Thoracic aorta (tissue), 2 donors: Measurements from ENCODE around the gene NSUN6. TPM values are rescaled to one million over a fixed set of nuclear protein-coding genes. Genes with fewer than 3 reads are reported as not detected.
"Not testable (repeated sequence)": the region's sequence is repeated elsewhere in the genome, so short reads cannot be mapped to it uniquely, and the experiment has no call there.

Source experiments
- ATAC-seq: fragments of 150-250 bp; one replicate; pipeline ENCODE4 v1.8.0; 2017; ENCODE audit warnings: low read depth; ENCODE audit not compliant: insufficient number of reproducible peaks, low FRiP score
- DNase-seq: peaks from one replicate; pipeline ENCODE4 v3.0.0-alpha.2; 2020; ENCODE audit warnings: low spot score
- H3K27ac ChIP-seq, 2 donors: fragments of 200-600 bp; sonication (generic); 1 replicate in 1 of 2; 2 replicates in 1 of 2; pipeline ENCODE4 v1.5.1; 2016; ENCODE audit warnings: mild to moderate bottlenecking in 2 of 2, moderate library complexity in 2 of 2
- H3K27me3 ChIP-seq: fragments of 200-600 bp; sonication (generic); replicated peaks from 2 replicates; pipeline ENCODE4 v1.6.0; 2016; ENCODE audit warnings: mild to moderate bottlenecking; ENCODE audit not compliant: insufficient read depth
- H3K36me3 ChIP-seq: fragments of 200-600 bp; sonication (generic); one replicate; pipeline ENCODE4 v1.5.1; 2016
- H3K4me1 ChIP-seq, 2 donors: fragments of 200-600 bp; sonication (generic); 1 replicate in 1 of 2; 2 replicates in 1 of 2; pipeline versions ENCODE4 v1.5.1 to v1.6.0; 2016; ENCODE audit warnings: low read depth in 2 of 2, mild to moderate bottlenecking in 1 of 2; ENCODE audit not compliant: control insufficient read depth in 1 of 2
- H3K4me3 ChIP-seq: fragments of 200-600 bp; sonication (generic); 2 replicates; pipeline ENCODE4 v1.5.1; 2016; ENCODE audit warnings: mild to moderate bottlenecking
- H3K9me3 ChIP-seq: fragments of 200-600 bp; sonication (generic); 2 replicates; pipeline ENCODE4 v1.5.1; 2016
- total RNA-seq, 2 donors: library from RNA; depleted of rRNA; stranded (reverse); fragments of >200 nt; gene quantifications; one replicate each; pipeline versions ENCODE4 v1.1.0 to v1.2.3, GENCODE V29; 2016
- TF ChIP-seq, protein P1 (sequence below): fragments of 200-600 bp; sonication (generic); IDR thresholded peaks from one replicate; pipeline ENCODE4 v1.5.1; 2019; ENCODE audit warnings: antibody characterized with exemption

NSUN6 gene
- total RNA-seq, 2 donors from 2014 or later: 12.7 to 19.8 TPM

GRCh38 chr10:18625886-18626285 is 25.5 kb downstream of the NSUN6 start:
- Histone ChIP-seq H3K4me1 (peaks cover 3 to 9% of the 10 kb centered on the region in 2 donors), H3K27me3 (no peaks in the 10 kb centered on the region), H3K27ac (no peak overlapping the region), H3K9me3 (no peaks in the 10 kb centered on the region), H3K4me3 (no peak overlapping the region), H3K36me3 (no peaks in the 10 kb centered on the region)
- ATAC-seq: no peak
- TF ChIP-seq, protein P1, sequence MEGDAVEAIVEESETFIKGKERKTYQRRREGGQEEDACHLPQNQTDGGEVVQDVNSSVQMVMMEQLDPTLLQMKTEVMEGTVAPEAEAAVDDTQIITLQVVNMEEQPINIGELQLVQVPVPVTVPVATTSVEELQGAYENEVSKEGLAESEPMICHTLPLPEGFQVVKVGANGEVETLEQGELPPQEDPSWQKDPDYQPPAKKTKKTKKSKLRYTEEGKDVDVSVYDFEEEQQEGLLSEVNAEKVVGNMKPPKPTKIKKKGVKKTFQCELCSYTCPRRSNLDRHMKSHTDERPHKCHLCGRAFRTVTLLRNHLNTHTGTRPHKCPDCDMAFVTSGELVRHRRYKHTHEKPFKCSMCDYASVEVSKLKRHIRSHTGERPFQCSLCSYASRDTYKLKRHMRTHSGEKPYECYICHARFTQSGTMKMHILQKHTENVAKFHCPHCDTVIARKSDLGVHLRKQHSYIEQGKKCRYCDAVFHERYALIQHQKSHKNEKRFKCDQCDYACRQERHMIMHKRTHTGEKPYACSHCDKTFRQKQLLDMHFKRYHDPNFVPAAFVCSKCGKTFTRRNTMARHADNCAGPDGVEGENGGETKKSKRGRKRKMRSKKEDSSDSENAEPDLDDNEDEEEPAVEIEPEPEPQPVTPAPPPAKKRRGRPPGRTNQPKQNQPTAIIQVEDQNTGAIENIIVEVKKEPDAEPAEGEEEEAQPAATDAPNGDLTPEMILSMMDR: no peak
- DNase-seq: no peak

DNA sequence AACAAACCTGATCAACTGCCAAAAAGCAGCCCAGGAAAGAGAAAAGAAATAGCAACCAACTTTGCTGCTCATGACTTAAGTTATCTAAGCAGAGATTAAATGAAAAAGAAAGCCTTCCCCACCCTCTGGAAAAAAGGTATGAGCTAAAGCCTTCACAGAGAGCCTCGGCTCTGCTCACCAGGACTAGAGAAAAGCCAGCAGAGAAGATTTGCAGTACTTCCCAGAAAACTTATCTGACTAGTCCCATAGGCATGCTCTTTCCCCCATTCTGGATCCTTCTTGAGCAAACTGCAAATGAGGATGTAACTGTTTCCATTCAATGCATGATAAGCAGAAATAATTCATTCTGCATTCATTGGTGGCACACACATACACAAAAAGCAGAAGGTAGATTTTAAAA is 27.7 kb downstream of the NSUN6 start:
- H3K27me3 ChIP-seq, DNase-seq, H3K9me3 ChIP-seq, H3K36me3 ChIP-seq, H3K4me3 ChIP-seq, H3K27ac ChIP-seq, ATAC-seq: not testable (repeated sequence)
- H3K4me1 ChIP-seq: peaks cover 8 to 16% of the 10 kb centered on the region in 2 donors

DNA sequence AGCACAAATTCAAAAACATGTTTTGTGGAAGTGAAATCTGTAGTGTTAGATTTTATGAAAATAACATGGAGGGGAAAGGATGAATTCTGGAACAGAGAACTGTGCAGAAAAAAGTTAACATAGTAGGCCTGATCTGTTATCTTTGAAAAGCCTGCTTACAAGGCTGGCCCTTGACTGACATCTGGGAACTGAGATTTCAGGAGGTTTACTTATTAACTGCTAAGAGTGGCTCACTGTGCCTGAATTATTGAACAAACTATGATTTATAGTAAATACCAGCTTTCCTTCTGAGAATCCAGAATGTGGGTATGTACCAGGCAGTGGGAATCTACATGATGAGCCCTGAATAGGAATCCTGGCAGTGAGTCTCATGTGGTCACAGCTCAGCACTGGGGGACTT is 30.5 kb downstream of the NSUN6 start:
- ATAC-seq (no peak), DNase-seq (no peak)
- TF ChIP-seq, protein P1: no peak
- Histone ChIP-seq H3K4me3 (no peak overlapping the region), H3K4me1 (peaks cover 5 to 14% of the 10 kb centered on the region in 2 donors), H3K36me3 (no peaks in the 10 kb centered on the region), H3K9me3 (no peaks in the 10 kb centered on the region), H3K27me3 (no peaks in the 10 kb centered on the region), H3K27ac (no peak overlapping the region)

DNA sequence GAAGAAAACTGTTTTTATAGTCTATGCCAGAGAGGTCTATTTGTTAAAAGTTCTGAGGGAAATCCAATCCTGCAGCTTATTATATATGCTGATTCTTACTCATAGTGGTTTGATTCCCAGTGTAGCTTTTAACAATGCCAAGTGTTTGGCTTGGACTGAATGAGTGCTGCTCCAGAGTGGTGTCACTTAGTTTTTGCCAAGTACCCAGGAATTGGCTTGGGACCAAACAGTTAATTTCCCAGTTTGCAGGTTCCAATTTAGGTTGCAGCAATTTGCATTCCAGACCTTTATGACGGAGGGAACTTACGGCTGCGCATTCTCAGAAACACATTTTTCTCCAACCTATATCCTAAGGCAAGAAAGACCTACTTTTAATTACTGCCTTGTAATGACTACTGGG is 32.4 kb downstream of the NSUN6 start:
- Histone ChIP-seq H3K27ac (no peak overlapping the region), H3K4me3 (no peak overlapping the region), H3K4me1 (peaks cover 5 to 14% of the 10 kb centered on the region in 2 donors), H3K9me3 (no peaks in the 10 kb centered on the region), H3K27me3 (no peaks in the 10 kb centered on the region), H3K36me3 (no peaks in the 10 kb centered on the region)
- no peak for DNase-seq
- no peak for ATAC-seq
- TF ChIP-seq, protein P1: no peak

GRCh38 chr10:18616337-18616736 is 35.0 kb downstream of the NSUN6 start:
- H3K9me3 ChIP-seq: no peaks in the 10 kb centered on the region
- H3K36me3 ChIP-seq: no peaks in the 10 kb centered on the region
- DNase-seq: no peak
- peaks cover 5 to 14% of the 10 kb centered on the region in 2 donors for H3K4me1 ChIP-seq
- TF ChIP-seq, protein P1: no peak
- H3K27me3 ChIP-seq: no peaks in the 10 kb centered on the region
- no peak overlapping the region for H3K4me3 ChIP-seq
- no peak for ATAC-seq
- H3K27ac ChIP-seq: no peak overlapping the region

DNA sequence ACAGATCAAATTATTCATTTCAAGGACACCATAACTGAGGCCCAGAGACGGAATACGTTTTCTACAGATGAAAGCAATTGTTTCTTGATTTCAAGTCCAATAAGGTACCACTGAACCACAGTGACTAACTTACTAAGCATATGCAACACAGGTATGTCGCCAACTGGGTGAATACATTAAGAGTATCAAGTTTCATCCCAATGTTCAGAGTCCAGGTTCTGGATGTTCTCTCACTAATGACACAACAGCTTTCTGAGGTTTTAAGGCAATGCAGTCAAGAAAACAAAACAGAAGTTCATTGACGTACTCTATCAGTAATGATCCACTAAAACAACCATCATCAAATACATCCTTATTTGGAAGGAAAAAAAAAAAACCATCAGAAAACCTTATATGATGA is 35.8 kb downstream of the NSUN6 start:
- Histone ChIP-seq H3K4me1 (peaks cover 5 to 17% of the 10 kb centered on the region in 2 donors), H3K4me3 (no peak overlapping the region), H3K36me3 (no peaks in the 10 kb centered on the region), H3K27me3 (no peaks in the 10 kb centered on the region), H3K27ac (no peak overlapping the region), H3K9me3 (no peaks in the 10 kb centered on the region)
- no peak for DNase-seq
- TF ChIP-seq, protein P1: no peak
- ATAC-seq: no peak
